NCI-H748 (cell line): ENCODE data around the gene PHYH.
"Not testable (repeated sequence)": the region's sequence is repeated elsewhere in the genome, so short reads cannot be mapped to it uniquely, and the experiment has no call there.

Experiments
- DNase-seq: peaks from one replicate; lab custom pipeline; 2025; ENCODE audit not compliant: unreplicated experiment; lab: John Stamatoyannopoulos, UW

PHYH gene

DNA sequence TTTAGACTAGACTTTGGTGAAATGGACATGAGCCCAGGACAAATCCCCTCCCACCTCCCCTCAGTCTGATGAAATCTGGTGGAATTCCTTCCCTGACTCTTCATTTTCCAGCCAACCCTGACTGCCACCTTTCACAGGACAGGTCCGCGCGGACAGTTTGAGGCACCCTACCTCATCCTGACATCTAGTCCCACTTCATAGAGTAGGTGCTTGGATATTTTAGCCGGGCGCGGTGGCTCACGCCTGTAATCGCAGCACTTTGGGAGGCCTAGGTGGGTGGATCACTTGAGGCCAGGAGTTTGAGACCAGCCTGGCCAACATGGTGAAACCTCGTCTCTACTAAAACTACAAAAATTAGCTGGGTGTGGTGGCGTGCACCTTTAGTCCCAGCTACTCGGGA is 23.7 kb downstream of the PHYH start:
- not testable (repeated sequence) for DNase-seq

GRCh38 chr10:13272164-13272571 is 27.7 kb downstream of the PHYH start:
- DNase-seq, result peak; percentile 10

DNA sequence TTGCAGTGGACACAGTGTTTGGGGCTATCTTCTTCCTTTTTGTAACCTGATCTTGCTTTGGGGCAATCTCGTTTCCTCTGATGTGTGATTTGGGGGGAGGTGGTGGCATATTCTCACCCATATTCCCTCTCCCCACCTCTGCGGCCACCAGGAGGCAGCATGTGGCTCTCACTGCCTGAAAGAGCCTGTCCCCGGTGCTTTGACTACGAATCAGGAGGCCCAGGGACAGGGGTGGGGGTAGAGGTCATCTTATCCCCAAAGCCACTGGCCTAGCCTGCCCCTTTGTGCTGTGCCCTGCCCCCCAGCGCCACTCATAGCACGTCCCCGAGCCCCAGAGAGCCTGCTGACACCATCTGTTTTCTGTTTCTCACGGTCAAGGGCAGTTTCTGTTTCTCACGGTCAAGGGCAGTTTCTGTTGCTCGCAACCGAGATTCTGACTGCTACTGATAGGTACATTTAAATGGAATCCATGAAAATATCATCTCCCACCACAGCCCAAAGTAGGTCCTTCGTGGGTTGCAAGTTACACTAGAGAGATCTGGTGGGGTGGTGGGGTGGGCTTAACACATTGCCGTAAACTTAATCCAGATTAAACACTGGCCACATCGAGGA is 28.2 kb downstream of the PHYH start:
- DNase-seq, result peak; percentile 1

DNA sequence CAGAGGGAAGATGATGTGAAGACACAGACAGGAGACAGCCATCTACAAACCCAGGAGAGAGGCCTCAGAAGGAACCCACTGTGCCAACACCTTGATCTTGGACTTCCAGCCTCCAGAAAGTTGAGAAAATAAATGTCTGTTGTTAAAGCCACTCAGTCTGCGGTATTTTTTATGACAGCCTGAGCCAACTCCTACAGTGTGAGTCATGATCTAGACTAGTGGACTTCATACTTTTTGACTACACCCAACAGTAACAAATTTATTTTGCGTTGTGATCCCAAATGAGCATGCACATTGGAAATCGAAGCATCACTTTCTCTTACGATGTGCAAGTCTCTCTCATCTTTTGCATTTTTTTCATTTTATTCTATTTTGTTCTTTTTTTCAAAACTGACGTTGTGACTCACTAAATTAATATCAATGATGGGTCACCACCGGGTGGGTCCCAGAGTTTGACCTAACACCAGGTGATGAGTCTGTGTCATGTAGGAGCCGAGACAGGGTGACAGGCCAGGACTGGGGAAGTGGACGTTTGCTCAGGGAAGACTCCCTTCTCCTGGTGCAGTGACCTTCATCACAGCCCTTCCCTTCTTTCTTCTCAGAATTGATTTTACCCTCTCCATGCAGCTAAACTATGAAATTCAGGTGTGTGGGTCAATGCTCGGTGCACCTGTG is 28.9 kb downstream of the PHYH start:
- no peak for DNase-seq

- DNase-seq, result no peak
Measured at GRCh38 chr10:13268841-13269240, 31.0 kb downstream of the PHYH start.

- no peak for DNase-seq
Measured at GRCh38 chr10:13268310-13268709, 31.6 kb downstream of the PHYH start.

- no peak for DNase-seq
Measured at GRCh38 chr10:13263591-13263990, 36.3 kb downstream of the PHYH start.

DNA sequence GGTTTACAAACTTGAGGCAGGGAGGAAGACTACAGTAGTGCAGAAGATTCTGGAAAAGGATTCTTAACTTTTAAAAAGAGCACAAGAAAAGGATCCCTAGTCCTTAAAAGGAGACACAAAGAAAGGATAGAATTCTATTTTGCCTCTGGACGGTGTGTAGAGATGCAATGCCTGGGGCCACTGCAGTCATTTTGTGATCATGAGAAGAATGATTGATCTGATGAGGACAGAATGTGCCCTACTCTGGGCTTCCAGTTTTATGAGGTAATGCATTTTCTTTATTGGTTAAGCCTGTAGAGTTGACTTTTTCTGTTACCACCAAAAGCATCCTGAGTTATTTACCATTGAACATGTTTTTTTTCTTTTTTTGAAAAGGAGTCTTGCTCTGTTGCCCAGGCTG is 37.4 kb downstream of the PHYH start:
- DNase-seq, result no peak

DNA sequence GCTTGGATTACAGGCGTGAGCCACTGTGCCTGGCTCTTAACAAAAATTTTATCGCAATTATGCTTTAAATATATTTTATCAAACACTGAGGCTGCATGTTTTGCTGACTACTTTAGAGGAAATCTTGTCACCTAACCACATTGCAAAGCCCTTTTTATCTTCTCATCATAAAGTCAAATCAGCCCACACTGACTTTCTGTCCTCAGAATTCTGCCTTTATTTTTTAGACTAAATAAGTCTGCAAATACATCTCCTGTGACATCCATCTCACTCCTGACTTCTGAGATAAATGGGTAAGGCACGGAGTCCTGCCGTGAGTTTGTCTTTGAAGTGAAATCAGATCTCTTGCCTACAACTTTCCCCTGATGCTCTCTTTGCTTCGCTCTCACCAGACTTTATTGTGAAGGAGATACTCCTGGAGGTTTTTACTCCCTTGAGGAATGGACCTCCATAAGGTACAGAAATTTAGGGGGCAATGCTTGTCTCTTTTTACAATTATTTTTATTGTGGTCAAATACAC is 42.2 kb downstream of the PHYH start:
- DNase-seq, result no peak

GRCh38 chr10:13256627-13257026 is 43.2 kb downstream of the PHYH start:
- no peak for DNase-seq

DNA sequence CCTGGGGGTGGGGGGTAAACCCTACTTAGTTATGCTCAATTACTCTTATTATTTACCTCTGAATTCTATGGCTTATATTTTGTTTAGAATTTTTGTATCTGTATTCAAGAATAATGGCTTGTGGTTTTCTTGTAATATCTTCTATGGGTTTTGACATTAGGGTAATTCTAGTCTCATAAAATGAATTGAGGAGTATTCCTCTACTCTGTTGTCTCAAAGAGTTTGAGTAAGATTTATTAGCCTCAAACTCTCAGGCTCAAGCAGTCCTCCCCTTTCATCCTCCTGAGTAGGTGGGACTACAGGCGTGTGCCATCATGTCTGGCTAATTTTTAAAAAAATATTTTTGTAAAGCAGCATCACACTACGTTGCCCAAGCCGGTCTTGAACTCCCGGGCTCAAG is 46.1 kb downstream of the PHYH start:
- no peak for DNase-seq

DNA sequence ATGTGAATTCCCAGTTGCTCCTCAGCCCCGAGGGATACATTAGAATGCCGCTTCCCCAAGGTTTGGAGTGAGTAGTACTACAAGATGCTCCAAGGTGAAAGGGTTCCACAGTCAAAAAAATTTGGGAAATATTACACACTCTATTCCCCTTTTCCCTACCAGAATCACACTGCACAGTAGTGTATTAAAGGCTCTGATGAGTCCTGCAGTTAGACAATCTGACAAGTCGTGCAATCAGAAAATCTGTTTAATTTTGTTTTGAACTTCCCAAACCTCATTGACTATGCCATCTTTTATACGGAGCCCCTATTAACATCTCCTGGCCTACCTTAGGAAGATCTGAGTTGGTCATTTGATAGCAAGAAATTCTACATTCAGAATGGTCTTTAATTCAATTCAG is 52.1 kb downstream of the PHYH start:
- no peak for DNase-seq

DNA sequence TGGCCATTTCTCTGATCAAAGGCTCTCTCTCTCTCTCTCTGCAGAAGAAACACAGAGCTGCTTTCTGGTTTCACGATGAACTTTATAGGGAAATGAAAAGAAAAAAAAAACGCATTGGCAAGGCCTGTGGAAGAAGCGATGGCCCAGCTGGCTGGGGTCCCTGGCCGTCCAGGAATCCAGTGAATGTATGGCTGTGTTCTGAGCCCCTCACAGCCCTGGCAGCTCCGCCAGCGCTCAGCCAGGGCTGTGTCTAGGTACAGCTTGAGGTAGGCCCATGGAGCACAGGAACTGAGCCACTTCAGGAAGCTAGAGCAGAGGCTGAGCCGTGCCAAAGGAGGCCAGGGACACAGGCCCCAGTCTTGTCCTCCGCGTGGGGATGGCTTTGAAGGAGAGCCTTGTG is 52.6 kb downstream of the PHYH start:
- DNase-seq, result no peak

GRCh38 chr10:13242260-13242659 is 57.6 kb downstream of the PHYH start:
- DNase-seq, result not testable (repeated sequence)

DNA sequence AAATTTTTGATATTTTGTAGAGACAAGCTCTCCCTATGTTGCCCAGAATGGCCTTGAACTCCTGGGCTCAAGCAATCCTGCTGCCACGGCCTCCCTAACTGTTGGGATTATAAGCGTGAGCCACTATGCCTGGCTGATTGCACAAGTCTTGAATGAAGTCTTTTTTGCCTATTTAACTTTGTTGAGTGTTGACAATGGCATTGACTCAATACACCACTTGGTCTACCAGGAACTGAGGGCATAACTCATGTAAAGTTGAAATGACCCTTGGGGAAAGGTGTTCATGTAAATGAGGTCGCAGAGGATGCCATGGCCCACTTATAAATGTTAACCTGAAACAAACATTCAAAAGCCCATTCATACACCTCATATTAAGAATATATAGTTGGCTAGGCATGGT is 58.3 kb downstream of the PHYH start:
- no peak for DNase-seq

DNA sequence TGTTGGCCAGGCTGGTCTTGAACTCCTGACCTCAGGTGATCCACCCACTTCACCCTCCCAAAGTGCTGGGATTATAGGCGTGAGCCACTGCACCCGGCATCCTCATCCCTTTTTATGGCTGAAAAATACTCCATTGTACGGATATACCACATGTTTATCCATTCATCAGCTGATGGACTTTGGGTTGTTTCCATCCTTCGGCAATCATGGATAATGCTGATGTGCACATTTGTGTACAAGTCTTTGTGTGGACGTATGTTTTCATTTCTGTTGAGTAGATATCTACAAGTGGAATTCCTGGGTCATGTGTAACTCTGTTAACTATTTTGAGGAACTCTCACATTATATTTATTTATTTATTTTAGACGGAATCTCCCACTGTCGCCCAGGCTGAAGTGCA is 59.9 kb downstream of the PHYH start:
- no peak for DNase-seq

GRCh38 chr10:13238271-13239077 is 61.4 kb downstream of the PHYH start:
- no peak for DNase-seq

GRCh38 chr10:13236638-13237037 is 63.2 kb downstream of the PHYH start:
- DNase-seq, result no peak

DNA sequence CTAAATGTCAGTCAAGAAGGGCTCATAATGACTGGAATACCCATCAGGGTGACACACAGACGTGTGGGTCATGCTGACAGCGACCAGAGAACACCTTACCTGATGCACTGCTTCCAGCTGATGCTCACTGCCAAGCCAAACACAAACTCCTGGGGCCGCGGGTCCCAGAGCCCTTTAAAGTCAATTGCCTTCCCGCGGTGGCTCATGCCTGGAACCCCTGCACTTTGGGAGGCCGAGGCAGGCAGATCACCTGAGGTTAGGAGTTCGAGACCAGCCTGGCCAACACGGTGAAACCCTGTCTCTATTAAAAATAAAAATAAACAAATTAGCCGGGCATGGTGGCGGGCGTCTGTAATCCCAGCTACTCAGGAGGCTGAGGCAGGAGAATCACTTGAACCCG is 65.1 kb downstream of the PHYH start:
- not testable (repeated sequence) for DNase-seq

DNA sequence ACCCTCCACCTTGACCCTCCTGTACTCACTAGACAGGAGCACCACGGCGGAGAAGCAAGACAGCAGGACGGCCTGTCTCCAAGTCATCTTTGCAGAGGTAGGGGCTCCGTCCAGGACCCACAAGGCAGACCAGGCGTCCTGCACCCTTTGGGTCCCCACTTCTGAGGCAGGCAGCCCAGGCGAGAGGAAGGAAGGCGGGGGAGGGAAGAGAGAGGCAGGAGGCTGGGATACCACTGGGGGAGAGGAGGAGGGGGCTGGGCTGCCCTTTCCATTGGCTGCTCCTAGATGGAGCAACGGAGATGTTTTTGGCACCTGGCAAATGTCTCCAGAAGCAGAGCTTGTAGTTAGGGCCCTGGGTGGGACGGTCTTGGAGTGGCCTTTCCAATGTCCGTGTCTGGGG is 65.7 kb downstream of the PHYH start, which contains the start of gene UCMA:
Gene UCMA, minus strand, starts transcription at position 203 of the 400 bp plus-strand sequence. Its CDS starts 116 bp downstream, at position 87.
- DNase-seq, result no peak

DNA sequence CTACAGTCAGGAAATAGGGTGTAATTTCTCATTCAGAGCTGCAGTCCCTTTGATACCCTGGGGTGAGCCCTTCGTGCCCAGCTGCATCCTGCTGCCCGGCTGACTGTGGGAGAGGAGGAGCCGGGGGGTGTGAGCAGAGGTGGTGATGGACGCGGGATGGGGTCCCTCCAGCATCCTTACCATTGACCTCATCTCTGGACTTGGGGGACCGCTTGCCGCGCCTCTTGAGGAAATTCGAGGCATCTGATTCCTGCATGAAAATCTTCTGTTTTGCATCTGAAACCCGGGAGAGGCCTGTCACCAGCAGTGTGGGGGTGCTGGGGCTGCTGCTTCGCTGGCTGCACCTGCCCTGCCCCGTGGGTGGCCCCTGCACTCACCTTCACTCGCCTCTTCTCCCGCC is 66.5 kb downstream of the PHYH start:
- no peak for DNase-seq

DNA sequence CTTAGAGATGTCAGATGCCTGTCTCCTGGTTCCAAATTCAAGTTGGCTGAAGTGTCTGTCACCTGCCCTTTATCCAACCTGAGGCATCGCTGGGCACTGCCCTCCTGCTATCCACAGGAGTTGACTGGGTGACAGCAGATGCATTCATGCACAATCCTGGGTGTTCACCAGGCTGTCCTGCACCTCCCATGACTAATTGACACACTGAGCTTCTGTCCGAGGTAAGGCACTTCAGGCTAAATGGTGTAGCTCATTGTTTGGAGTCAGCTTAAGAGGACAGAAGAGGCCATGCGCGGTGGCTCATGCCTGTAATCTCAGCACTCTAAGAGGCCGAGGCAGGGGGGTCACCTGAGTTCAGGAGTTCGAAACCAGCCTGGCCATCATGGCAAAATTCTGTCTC is 68.1 kb downstream of the PHYH start:
- no peak for DNase-seq
